Activated CD4-positive, CD25-positive, alpha-beta regulatory T cell treated with anti-CD3 and anti-CD28 coated beads, Interleukin-2, amount 50 U/mL, for 16 hours (primary cell): Measurements from ENCODE around the gene GASK1B.

ENCODE experiments used
- DNase-seq: peaks from one replicate; pipeline ENCODE4 v3.0.0-alpha.2; 2020; ENCODE audit warnings: low read depth, low spot score

GASK1B gene

GRCh38 chr4:158186815-158187214, 14.0 kb upstream of the GASK1B start:
- DNase-seq, result no peak

GRCh38 chr4:158182736-158183135, 9.9 kb upstream of the GASK1B start:
- DNase-seq, result no peak

DNA sequence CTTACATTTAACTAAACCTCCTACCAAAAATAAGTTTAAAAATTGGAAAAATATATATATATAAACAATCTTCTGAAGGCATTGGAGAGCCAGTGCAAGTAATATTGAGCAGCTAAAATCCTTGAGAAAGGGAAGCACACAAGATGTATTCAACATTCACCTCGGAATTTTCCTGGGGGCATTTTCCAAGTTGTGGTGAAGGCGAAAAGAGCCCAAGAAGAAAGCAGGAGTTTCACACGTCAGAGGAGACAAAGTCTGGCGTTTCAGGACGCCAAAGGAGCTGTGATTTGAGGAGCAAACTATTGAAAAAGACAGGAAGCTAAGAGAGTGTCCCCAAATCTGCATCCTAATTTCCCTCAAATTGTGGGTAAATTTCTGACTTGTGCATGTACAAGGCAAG, 9.1 kb upstream of the GASK1B start:
- DNase-seq, result no peak

DNA sequence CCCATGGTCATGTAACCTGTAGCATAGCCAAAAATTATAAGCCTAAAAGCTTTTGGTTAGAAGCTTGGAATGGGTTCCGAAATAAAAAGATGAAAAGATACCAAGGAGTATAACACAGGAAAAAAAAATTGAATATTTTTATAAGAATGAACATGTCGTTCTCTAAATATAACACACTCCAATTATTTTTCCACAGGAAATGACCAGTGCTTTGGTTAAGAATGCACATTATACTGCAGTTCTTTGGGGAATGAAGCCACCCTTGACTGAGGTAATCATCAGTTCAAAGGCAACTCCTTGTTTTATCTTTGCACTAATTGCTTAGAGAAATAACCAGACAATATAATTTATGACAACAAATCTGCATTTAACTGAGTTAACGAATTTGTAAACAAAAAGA, 6.6 kb upstream of the GASK1B start:
- no peak for DNase-seq

DNA sequence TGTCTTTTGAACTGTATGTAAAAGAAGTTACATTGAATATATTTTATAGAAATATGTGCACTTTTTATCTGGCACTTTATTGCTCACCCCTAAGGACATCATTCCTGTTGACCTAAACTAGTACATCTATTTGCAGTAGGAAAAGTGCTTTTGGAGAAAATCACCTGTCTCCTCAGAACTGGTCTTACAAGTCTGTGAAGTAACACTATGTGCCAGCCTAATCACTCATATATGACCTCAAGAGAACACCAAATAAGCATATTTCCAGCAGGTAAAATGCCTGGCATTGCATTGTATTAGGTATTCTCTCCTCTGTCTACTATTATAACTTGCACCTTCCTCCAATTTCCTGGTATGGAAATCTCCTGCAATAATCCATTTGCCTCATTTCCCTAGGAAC, 4.0 kb upstream of the GASK1B start:
- no peak for DNase-seq

GRCh38 chr4:158176108-158176507, 3.3 kb upstream of the GASK1B start:
- no peak for DNase-seq

GRCh38 chr4:158170691-158171561, 1.9 kb downstream of the GASK1B start:
- DNase-seq, result no peak

GRCh38 chr4:158169931-158170690, 2.7 kb downstream of the GASK1B start:
- no peak for DNase-seq

DNA sequence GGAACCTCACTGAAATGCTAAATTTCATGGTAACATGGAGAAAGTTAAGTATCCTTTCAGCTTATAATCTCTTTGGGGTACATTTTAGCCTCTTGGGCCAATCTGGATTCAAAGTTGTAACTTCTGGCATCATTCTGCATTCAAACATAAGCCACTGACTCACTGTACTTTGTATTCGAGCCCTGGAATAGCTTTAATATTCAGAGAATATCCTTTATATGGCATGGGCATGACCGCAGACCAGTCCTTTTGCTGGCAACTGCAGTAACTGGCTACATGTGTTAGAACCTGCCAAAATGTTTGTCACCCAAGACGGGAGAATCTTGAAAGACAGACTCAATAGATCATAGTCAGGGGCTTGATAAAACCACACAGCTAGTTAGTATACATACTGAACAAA, 3.3 kb downstream of the GASK1B start:
- DNase-seq, result no peak

DNA sequence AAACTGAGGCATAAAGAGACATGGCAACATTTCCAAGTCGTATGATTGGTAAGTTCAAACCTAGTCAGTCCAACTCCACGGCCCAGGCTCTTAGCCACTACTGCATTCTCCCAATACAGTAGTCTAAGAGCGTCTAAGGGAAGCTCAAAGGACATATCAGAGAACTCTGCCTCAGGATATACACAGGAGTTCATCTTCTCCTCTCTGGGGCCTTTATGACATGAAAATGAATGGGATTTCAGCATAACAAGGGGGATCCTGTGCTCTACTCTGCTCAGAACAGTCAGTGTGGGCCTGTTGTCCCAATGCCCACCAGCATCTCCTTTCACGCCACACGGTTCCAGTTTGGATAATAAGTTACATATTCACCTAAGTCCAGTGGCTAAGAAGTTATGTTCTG, 4.2 kb downstream of the GASK1B start:
- no peak for DNase-seq

DNA sequence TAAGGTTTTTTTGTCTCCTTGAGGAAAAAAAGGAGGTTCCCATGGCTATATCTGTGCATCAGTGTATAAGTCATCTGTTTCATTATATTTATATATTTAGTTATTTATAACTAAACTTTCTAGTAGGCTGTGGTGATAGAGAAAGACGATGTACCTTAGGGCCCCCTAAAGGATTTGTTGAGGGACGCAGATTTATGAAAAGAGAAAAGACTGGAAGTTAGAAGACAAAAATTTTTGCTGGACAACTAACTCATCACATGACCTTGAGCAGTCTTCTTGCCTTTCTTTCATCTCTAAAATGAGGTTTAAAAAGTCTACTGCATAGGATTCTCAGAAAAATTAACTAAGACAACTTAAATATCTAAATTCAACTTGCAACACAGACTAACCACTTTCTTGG, 6.1 kb downstream of the GASK1B start:
- DNase-seq, result no peak

DNA sequence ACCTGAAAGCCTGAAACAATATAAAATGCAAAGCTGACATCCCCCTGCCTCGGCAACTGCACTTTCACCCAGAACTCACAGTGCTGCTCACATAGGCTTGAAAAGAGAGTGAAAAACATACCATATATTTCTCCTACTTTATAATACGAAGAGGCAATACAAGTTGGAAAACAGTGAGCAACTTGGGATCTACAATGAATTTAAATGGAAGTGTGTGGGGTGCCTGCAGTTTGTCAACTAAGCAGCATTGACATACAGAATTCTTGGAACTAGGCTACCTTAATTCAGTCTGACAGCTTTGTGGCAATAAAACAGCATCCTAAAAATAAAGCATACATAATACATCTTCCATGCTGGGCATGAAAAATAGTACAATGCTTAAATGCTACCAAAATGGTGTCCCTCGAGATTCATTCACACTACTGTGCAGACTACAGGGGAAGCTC, 8.0 kb downstream of the GASK1B start:
- no peak for DNase-seq

DNA sequence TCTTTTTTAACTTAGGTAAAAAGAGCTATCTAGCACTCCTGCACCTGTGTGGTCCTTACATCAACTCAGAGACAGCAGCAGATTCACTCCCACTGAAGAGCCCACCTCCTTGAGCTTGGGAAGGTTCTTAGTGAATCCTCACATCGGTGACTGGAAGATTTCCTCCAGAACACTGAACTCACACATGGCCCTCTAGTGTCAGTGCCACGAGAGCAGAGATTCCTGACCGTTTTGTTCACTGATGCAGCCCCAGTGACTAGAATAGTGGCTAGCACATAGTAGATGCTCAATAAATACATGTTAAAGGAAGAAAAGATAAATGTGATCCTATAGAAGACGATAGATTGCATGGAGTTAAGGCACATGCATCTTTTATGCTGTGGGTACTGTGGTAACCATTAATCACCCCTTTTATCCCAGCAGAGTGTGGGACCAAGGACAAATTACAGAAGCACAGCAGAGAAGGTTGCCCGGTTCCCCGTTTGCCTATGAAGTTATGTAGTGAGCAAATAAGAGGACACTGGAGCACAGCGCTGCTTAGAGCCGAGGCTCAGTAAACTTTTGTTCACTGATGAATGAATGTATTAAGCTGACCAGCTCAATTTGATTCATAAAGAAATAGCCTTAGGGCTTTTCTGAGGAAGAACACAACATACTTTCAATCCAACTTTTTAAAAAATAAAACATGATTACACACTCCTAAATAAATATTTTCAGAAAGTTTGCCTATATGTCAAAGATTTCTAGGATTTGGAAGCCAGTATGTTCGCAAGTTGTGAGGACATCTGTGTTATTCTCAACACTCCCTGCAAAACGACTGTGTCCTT, 8.7 kb downstream of the GASK1B start:
- DNase-seq, result no peak

GRCh38 chr4:158162631-158163030, 10.2 kb downstream of the GASK1B start:
- no peak for DNase-seq

- no peak for DNase-seq
Measured at GRCh38 chr4:158161551-158162354, 11.1 kb downstream of the GASK1B start.

GRCh38 chr4:158159718-158160094, 13.1 kb downstream of the GASK1B start:
- no peak for DNase-seq

GRCh38 chr4:158159054-158159717, 13.6 kb downstream of the GASK1B start:
- DNase-seq, result no peak

DNA sequence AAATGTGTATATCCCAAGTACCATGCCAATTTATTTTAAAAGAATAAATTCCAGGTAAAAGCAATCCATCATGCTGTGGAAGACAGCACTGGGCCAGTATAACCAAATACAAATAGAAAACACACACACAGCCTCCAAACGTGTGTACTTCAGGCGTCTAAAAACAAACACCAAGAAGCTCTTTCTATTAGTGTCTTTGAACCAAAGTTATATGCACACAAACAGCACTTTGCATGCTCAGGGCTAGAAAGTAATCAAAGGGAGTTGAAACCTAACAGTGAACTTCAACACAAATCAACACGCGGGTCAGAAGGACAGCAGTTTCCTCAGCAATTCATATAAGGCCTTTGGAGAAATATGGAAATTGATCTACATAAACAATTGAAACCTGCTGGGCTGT, 15.4 kb downstream of the GASK1B start:
- DNase-seq, result no peak

DNA sequence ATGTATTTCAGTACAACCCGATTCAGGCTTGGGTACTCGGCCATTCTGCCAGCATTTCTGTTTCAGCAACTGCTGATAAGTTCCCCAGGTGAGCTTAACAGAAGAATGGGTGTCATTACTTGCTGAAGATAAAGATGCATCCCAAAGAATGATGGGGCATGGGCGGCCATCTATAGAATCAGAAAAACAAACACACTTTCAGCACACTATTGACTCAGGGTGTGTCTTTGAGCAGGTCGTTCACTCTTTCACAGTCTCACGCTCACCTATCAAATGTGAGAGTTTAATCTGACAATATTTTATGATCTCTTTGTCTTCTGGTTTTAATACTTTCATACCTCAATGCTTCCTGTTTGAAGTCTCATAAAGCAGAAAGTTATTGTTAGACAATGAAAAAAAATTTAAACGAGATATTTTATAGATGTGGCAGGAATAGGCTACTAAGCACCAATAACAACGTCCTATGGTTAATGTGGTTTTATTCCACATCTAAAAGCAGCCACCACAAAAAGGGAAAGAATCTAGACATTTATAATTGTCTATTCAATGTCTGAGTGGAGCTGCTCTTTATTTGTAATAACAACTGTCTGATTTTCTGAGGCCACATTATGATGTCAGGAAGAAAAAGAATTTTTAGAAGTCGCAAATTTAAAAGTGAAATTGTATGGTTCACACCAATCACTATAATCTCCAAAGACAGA, 17.0 kb downstream of the GASK1B start:
- DNase-seq, result no peak

DNA sequence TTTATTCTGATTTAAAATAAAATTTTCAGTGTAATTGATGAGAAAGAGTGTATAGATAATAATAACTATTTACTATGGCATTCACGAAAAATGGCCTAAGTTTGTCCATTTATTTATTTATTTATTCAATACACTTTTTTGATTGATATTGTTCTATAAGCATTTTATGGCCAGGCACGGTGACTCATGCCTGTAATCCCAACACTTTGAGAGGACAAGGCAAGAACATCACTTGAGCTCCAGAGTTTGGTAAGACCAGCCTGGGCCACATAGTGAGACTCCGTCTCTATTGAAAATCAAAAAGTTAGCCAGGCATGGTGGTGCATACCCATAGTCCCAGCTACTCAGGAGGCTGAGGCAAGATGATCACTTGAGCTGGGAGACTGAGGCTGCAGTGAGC, 25.7 kb downstream of the GASK1B start:
- DNase-seq, result no peak
